PFSK-1 (cell line): ENCODE data around the gene SNORC.

Experiments
- FOXP2 ChIP-seq: optimal IDR thresholded peaks from 2 replicates; pipeline ENCODE3; 2011; ENCODE audit warnings: borderline replicate concordance, control low read depth, inconsistent platforms; ENCODE audit not compliant: insufficient read depth; ENCODE audit errors: extremely low read length, extremely low read depth
- POLR2AphosphoS5 ChIP-seq: IDR thresholded peaks from 2 replicates; pipeline ENCODE4 v1.6.1; 2012; ENCODE audit warnings: low read depth, mild to moderate bottlenecking, control low read depth, low read length, moderate library complexity
- REST ChIP-seq, 2 experiments: IDR thresholded peaks; 2 replicates each; pipeline versions ENCODE4 v1.6.1 to v1.8.0; 2011 to 2012; ENCODE audit warnings: low read depth in 2 of 2, low read length in 2 of 2, control low read depth in 1 of 2, inconsistent platforms in 1 of 2, mild to moderate bottlenecking in 1 of 2, moderate library complexity in 1 of 2; ENCODE audit not compliant: insufficient read depth in 1 of 2
- SIN3A ChIP-seq: IDR thresholded peaks from 2 replicates; pipeline ENCODE4 v1.6.1; 2012; ENCODE audit warnings: mild to moderate bottlenecking, low read length, moderate library complexity, borderline replicate concordance; ENCODE audit not compliant: insufficient read depth
- TAF1 ChIP-seq: IDR thresholded peaks from 2 replicates; pipeline ENCODE4 v1.6.1; 2012; ENCODE audit warnings: low read length, control low read depth, borderline replicate concordance; ENCODE audit not compliant: insufficient read depth

Gene SNORC

GRCh38 chr2:232910376-232910775, 40.3 kb downstream of the SNORC start:
- TF ChIP-seq SIN3A (no peak), TAF1 (no peak), FOXP2 (no peak), REST (IDR thresholded peaks at IDR 0.05; ENCODE audit: insufficient read depth in 1 of 2, low read depth in 2 of 2, low read length in 2 of 2) (no peak), POLR2AphosphoS5 (no peak)

GRCh38 chr2:232911712-232912277, 41.7 kb downstream of the SNORC start:
- TF ChIP-seq POLR2AphosphoS5: no peak
- TF ChIP-seq TAF1: no peak
- TF ChIP-seq SIN3A: no peak
- TF ChIP-seq REST (IDR thresholded peaks at IDR 0.05; ENCODE audit: insufficient read depth in 1 of 2, low read depth in 2 of 2, low read length in 2 of 2): no peak
- TF ChIP-seq FOXP2: no peak

GRCh38 chr2:232913903-232914302, 43.8 kb downstream of the SNORC start:
- no peak for TF ChIP-seq FOXP2
- no peak for TF ChIP-seq POLR2AphosphoS5
- no peak for TF ChIP-seq REST (IDR thresholded peaks at IDR 0.05; ENCODE audit: insufficient read depth in 1 of 2, low read depth in 2 of 2, low read length in 2 of 2)
- no peak for TF ChIP-seq TAF1
- no peak for TF ChIP-seq SIN3A

- no peak for TF ChIP-seq FOXP2
- TF ChIP-seq POLR2AphosphoS5: no peak
- TF ChIP-seq REST (IDR thresholded peaks at IDR 0.05; ENCODE audit: insufficient read depth in 1 of 2, low read depth in 2 of 2, low read length in 2 of 2): no peak
- no peak for TF ChIP-seq SIN3A
- TF ChIP-seq TAF1: no peak
Measured at GRCh38 chr2:232919141-232919540, 49.1 kb downstream of the SNORC start.

GRCh38 chr2:232920055-232920454, 50.0 kb downstream of the SNORC start:
- TF ChIP-seq TAF1 (no peak), POLR2AphosphoS5 (no peak), SIN3A (no peak), REST (IDR thresholded peaks at IDR 0.05; ENCODE audit: insufficient read depth in 1 of 2, low read depth in 2 of 2, low read length in 2 of 2) (no peak), FOXP2 (no peak)
